T-cell (primary cell): Measurements from ENCODE around the gene CROCC2. TPM values are rescaled to one million over a fixed set of nuclear protein-coding genes. Genes with fewer than 3 reads are reported as not detected.

Experiments
- ATAC-seq, 4 experiments: fragments of 200-7000 bp in 3 of 4; fragments of 150-1000 bp in 1 of 4; cut with Tn5 transposase; replicated peaks in 1 of 4; 1 replicate in 3 of 4; 2 replicates in 1 of 4; pipeline ENCODE4 v1.10.0; 2021; ENCODE audit warnings: moderate library complexity in 3 of 4, mild to moderate bottlenecking in 2 of 4, moderate number of reproducible peaks in 1 of 4
- CTCF ChIA-PET, 2 donors: fragments of 300-600 bp; sonication (Branson Sonifier 250); formaldehyde crosslinking; loops; one replicate each; lab custom pipeline; 2022; ENCODE audit warnings: antibody characterized with exemption in 2 of 2; lab: Charles Lee
- POLR2A ChIA-PET, 2 donors: fragments of 300-600 bp; sonication (Branson Sonifier 250); formaldehyde crosslinking; loops; one replicate each; lab custom pipeline; 2022; ENCODE audit warnings: antibody characterized with exemption in 2 of 2; lab: Charles Lee
- DNase-seq, 35 experiments: peaks; one replicate each; pipeline versions ENCODE4 v3.0.0 to v3.0.0-alpha.2; 2013 to 2023
- H3K27ac ChIP-seq: one replicate; pipeline ENCODE4 v1.5.1; 2013; ENCODE audit warnings: low read length
- H3K27me3 ChIP-seq, 2 experiments: replicated peaks in 1 of 2; 1 replicate in 1 of 2; 2 replicates in 1 of 2; pipeline versions ENCODE4 v1.6.1 to v1.7.0; 2013; ENCODE audit warnings: low read length in 1 of 2, mixed read lengths in 1 of 2; ENCODE audit not compliant: control insufficient read depth in 2 of 2, insufficient read depth in 2 of 2; ENCODE audit errors: extremely low read depth in 1 of 2
- H3K36me3 ChIP-seq, 2 donors: 1 replicate in 1 of 2; 2 replicates in 1 of 2; pipeline versions ENCODE4 v1.6.1 to v1.7.0; 2013; ENCODE audit warnings: low read length in 1 of 2; ENCODE audit not compliant: control insufficient read depth in 2 of 2, insufficient read depth in 1 of 2; ENCODE audit errors: extremely low read depth in 1 of 2
- H3K4me1 ChIP-seq, 2 experiments: 1 replicate in 1 of 2; 2 replicates in 1 of 2; pipeline versions ENCODE4 v1.6.1 to v1.7.0; 2013; ENCODE audit warnings: low read length in 2 of 2, mixed read lengths in 1 of 2; ENCODE audit not compliant: insufficient read depth in 2 of 2, control insufficient read depth in 1 of 2; ENCODE audit errors: extremely low read depth in 1 of 2
- H3K4me3 ChIP-seq, 2 donors: 1 replicate in 1 of 2; 2 replicates in 1 of 2; pipeline versions ENCODE4 v1.5.1 to v1.7.0; 2013; ENCODE audit warnings: mild to moderate bottlenecking in 2 of 2, low read length in 1 of 2, moderate library complexity in 1 of 2; ENCODE audit not compliant: control insufficient read depth in 1 of 2; ENCODE audit errors: extremely low read depth in 1 of 2
- H3K9me3 ChIP-seq: 2 replicates; pipeline ENCODE4 v1.7.0; 2013
- H3K27ac Mint-ChIP-seq, 2 donors: one replicate each; pipeline ENCODE4 v1.8.0; 2020 to 2021; ENCODE audit warnings: mild to moderate bottlenecking in 2 of 2, mixed read lengths in 2 of 2
- H3K27me3 Mint-ChIP-seq, 2 donors: one replicate each; pipeline ENCODE4 v1.8.0; 2021 to 2022; ENCODE audit warnings: mixed read lengths in 2 of 2
- H3K36me3 Mint-ChIP-seq: one replicate; pipeline ENCODE4 v1.8.0; 2021; ENCODE audit warnings: mixed read lengths
- H3K4me1 Mint-ChIP-seq, 3 donors: one replicate each; pipeline ENCODE4 v1.8.0; 2020 to 2022; ENCODE audit warnings: mixed read lengths in 3 of 3, mild to moderate bottlenecking in 1 of 3
- H3K4me3 Mint-ChIP-seq, 3 donors: one replicate each; pipeline ENCODE4 v1.8.0; 2020 to 2022; ENCODE audit warnings: mild to moderate bottlenecking in 3 of 3, mixed read lengths in 3 of 3, moderate library complexity in 3 of 3
- H3K9me3 Mint-ChIP-seq, 3 donors: one replicate each; pipeline ENCODE4 v1.8.0; 2020 to 2022; ENCODE audit warnings: mixed read lengths in 3 of 3
- WGBS: methylation state at CpG from one replicate; pipeline ENCODE4 v1.1.5; 2013; ENCODE audit warnings: missing lambda C conversion rate; ENCODE audit not compliant: insufficient coverage; 5-methylcytosine and 5-hydroxymethylcytosine counted together
- total RNA-seq, 35 experiments: library from RNA in 6 of 35; stranded (reverse) in 6 of 35; fragments of 120-200 nt in 1 of 35; gene quantifications; one replicate each; pipeline versions ENCODE4 v1.2.1 to v1.2.4 and lab custom pipeline; 2013 to 2026

Gene CROCC2
- total RNA-seq, 5 donors from 2014 or later (not counting 1 experiment from before 2014, with no cell fraction given): not detected

GRCh38 chr2:241002275-241003046 is 96.3 kb downstream of the CROCC2 start:
- H3K9me3 Mint-ChIP-seq: peaks cover 4 to 22% (median 14%) of the 10 kb centered on the region in 3 donors
- DNase-seq (peak in 2 of 35 experiments; percentile 2 to 11), ATAC-seq (no peak)
- Histone ChIP-seq H3K36me3 (no peaks in the 10 kb centered on the region), H3K4me3 (no peak overlapping the region), H3K4me1 (peaks cover 2 to 21% of the 10 kb centered on the region in 2 experiments), H3K9me3 (no peaks in the 10 kb centered on the region), H3K27me3 (peaks cover 0 to 40% of the 10 kb centered on the region in 2 experiments), H3K27ac (no peak overlapping the region)
- no peak overlapping the region for H3K4me3 Mint-ChIP-seq
- H3K36me3 Mint-ChIP-seq: peaks cover 5% of the 10 kb centered on the region
- H3K4me1 Mint-ChIP-seq: peaks cover 17 to 31% (median 25%) of the 10 kb centered on the region in 3 donors
- H3K27ac Mint-ChIP-seq: no peak overlapping the region
- WGBS: 86% methylated on average over 9 of the region's 11 CpGs
- H3K27me3 Mint-ChIP-seq: peaks cover 11 to 26% of the 10 kb centered on the region in 2 donors
- ChIA-PET CTCF (no interaction called here), POLR2A (interaction anchor here in 1 of 2 donors (0.6 kb wide), 1 partner anchor 1500 kb away, joined by 4 read pairs; no protein-coding TSS in a partner anchor)

GRCh38 chr2:241003047-241003360 is 96.9 kb downstream of the CROCC2 start:
- WGBS: no CpG with 5 or more reads among the region's 7 CpGs
- no peaks in the 10 kb centered on the region for H3K9me3 ChIP-seq

GRCh38 chr2:241003369-241003768 is 97.2 kb downstream of the CROCC2 start:
- Histone ChIP-seq H3K4me1 (peaks cover 2 to 21% of the 10 kb centered on the region in 2 experiments), H3K4me3 (no peak overlapping the region), H3K27ac (no peak overlapping the region), H3K27me3 (peaks cover 0 to 38% of the 10 kb centered on the region in 2 experiments), H3K36me3 (no peaks in the 10 kb centered on the region), H3K9me3 (no peaks in the 10 kb centered on the region)
- CTCF ChIA-PET: no interaction called here
- peak in 1 of 35 experiments; percentile 1 for DNase-seq
- H3K27me3 Mint-ChIP-seq: peaks cover 9 to 24% of the 10 kb centered on the region in 2 donors
- peaks cover 5% of the 10 kb centered on the region for H3K36me3 Mint-ChIP-seq
- H3K4me1 Mint-ChIP-seq: peaks cover 17 to 36% (median 25%) of the 10 kb centered on the region in 3 donors
- H3K4me3 Mint-ChIP-seq: no peak overlapping the region
- POLR2A ChIA-PET: interaction anchor here in 1 of 2 donors (0.6 kb wide), 1 partner anchor 1501 kb away, joined by 4 read pairs; no protein-coding TSS in a partner anchor
- ATAC-seq: no peak
- H3K27ac Mint-ChIP-seq: peak overlapping the region in 1 of 2 donors; percentile 55
- peaks cover 4 to 22% (median 14%) of the 10 kb centered on the region in 3 donors for H3K9me3 Mint-ChIP-seq
- WGBS: 83% methylated on average over 1 of the region's 2 CpGs

More at GRCh38 chr2:241003047-241003360, 96.9 kb downstream of the CROCC2 start:
- H3K4me1 Mint-ChIP-seq: peaks cover 17 to 34% (median 23%) of the 10 kb centered on the region in 3 donors
- ATAC-seq (no peak), DNase-seq (peak in 1 of 35 experiments; percentile 1)
- peaks cover 2 to 20% of the 10 kb centered on the region in 2 experiments for H3K4me1 ChIP-seq
- peaks cover 0 to 38% of the 10 kb centered on the region in 2 experiments for H3K27me3 ChIP-seq
- H3K4me3 ChIP-seq: no peak overlapping the region
- peaks cover 4 to 22% (median 14%) of the 10 kb centered on the region in 3 donors for H3K9me3 Mint-ChIP-seq
- ChIA-PET POLR2A (interaction anchor here in 1 of 2 donors (0.6 kb wide), 1 partner anchor 1501 kb away, joined by 4 read pairs; no protein-coding TSS in a partner anchor), CTCF (no interaction called here)
- H3K27me3 Mint-ChIP-seq: peaks cover 9 to 24% of the 10 kb centered on the region in 2 donors
- no peak overlapping the region for H3K27ac ChIP-seq
- peaks cover 5% of the 10 kb centered on the region for H3K36me3 Mint-ChIP-seq
- no peak overlapping the region for H3K27ac Mint-ChIP-seq
- H3K36me3 ChIP-seq: no peaks in the 10 kb centered on the region
- H3K4me3 Mint-ChIP-seq: no peak overlapping the region

- no peak overlapping the region for H3K4me3 ChIP-seq
- no peaks in the 10 kb centered on the region for H3K9me3 ChIP-seq
- peaks cover 0 to 44% of the 10 kb centered on the region in 2 experiments for H3K27me3 ChIP-seq
- Mint-ChIP-seq H3K27ac (peak overlapping the region; percentile 18 to 55), H3K27me3 (peaks cover 9 to 28% of the 10 kb centered on the region in 2 donors), H3K4me1 (peaks cover 23 to 42% (median 31%) of the 10 kb centered on the region in 3 donors), H3K4me3 (no peak overlapping the region), H3K9me3 (peaks cover 4 to 22% (median 14%) of the 10 kb centered on the region in 3 donors), H3K36me3 (peaks cover 5% of the 10 kb centered on the region)
- no peak overlapping the region for H3K27ac ChIP-seq
- no peaks in the 10 kb centered on the region for H3K36me3 ChIP-seq
- no CpG with 5 or more reads among the region's 1 CpG for WGBS
- peaks cover 6 to 27% of the 10 kb centered on the region in 2 experiments for H3K4me1 ChIP-seq
- ATAC-seq (no peak), DNase-seq (peak in 1 of 35 experiments; percentile 0)
- CTCF ChIA-PET: no interaction called here
- POLR2A ChIA-PET: no interaction called here
These were observed 97.9 kb downstream of the CROCC2 start for GRCh38 chr2:241003830-241004564.

GRCh38 chr2:241005569-241005968 is 99.4 kb downstream of the CROCC2 start:
- H3K4me1 Mint-ChIP-seq: peaks cover 29 to 47% (median 36%) of the 10 kb centered on the region in 3 donors
- Histone ChIP-seq H3K4me1 (peaks cover 17 to 32% of the 10 kb centered on the region in 2 experiments), H3K36me3 (no peaks in the 10 kb centered on the region), H3K27me3 (peaks cover 0 to 48% of the 10 kb centered on the region in 2 experiments), H3K27ac (no peak overlapping the region), H3K9me3 (no peaks in the 10 kb centered on the region), H3K4me3 (no peak overlapping the region)
- ChIA-PET POLR2A (no interaction called here), CTCF (no interaction called here)
- no peak overlapping the region for H3K27ac Mint-ChIP-seq
- peaks cover 4 to 22% (median 14%) of the 10 kb centered on the region in 3 donors for H3K9me3 Mint-ChIP-seq
- no CpG with 5 or more reads among the region's 2 CpGs for WGBS
- peaks cover 5% of the 10 kb centered on the region for H3K36me3 Mint-ChIP-seq
- peaks cover 0 to 19% of the 10 kb centered on the region in 2 donors for H3K27me3 Mint-ChIP-seq
- ATAC-seq (no peak), DNase-seq (no peak)
- H3K4me3 Mint-ChIP-seq: no peak overlapping the region

- peaks cover 22 to 41% of the 10 kb centered on the region in 2 experiments for H3K4me1 ChIP-seq
- Mint-ChIP-seq H3K4me1 (peaks cover 31 to 46% (median 36%) of the 10 kb centered on the region in 3 donors), H3K36me3 (peaks cover 5% of the 10 kb centered on the region), H3K4me3 (no peak overlapping the region), H3K9me3 (peaks cover 4 to 22% (median 14%) of the 10 kb centered on the region in 3 donors), H3K27ac (no peak overlapping the region), H3K27me3 (peaks cover 0 to 13% of the 10 kb centered on the region in 2 donors)
- no peak overlapping the region for H3K27ac ChIP-seq
- H3K9me3 ChIP-seq: no peaks in the 10 kb centered on the region
- H3K27me3 ChIP-seq: peaks cover 0 to 51% of the 10 kb centered on the region in 2 experiments
- ChIA-PET POLR2A (no interaction called here), CTCF (no interaction called here)
- no peaks in the 10 kb centered on the region for H3K36me3 ChIP-seq
- DNase-seq (no peak), ATAC-seq (no peak)
- no peak overlapping the region for H3K4me3 ChIP-seq
- WGBS: no CpG with 5 or more reads among the region's 3 CpGs
These were observed 100.3 kb downstream of the CROCC2 start for GRCh38 chr2:241006412-241006811.
